Left renal pelvis (tissue), 4 donors: ENCODE measurements around the gene ITK. TPM values are rescaled to one million over a fixed set of nuclear protein-coding genes. Genes with fewer than 3 reads are reported as not detected.
"Not testable (repeated sequence)": the region's sequence is repeated elsewhere in the genome, so short reads cannot be mapped to it uniquely, and the experiment has no call there.

ENCODE experiments used
- DNase-seq, 4 donors: peaks; one replicate each; pipeline ENCODE4 v3.0.0-alpha.2; 2013; ENCODE audit warnings: low read depth in 4 of 4, low spot score in 3 of 4
- polyA plus RNA-seq, 4 donors: library from polyadenylated mRNA; unstranded; fragments of 120-200 nt; gene quantifications; one replicate each; pipeline ENCODE4 v1.2.1, GENCODE V29; 2013; ENCODE audit not compliant: insufficient read length in 4 of 4

Gene ITK
- polyA plus RNA-seq, 4 donors, result 0.17 to 0.80 (median 0.42) TPM

- no peak for DNase-seq
Measured at GRCh38 chr5:157203417-157203816, 22.8 kb downstream of the ITK start.

GRCh38 chr5:157204765-157205164, 24.1 kb downstream of the ITK start:
- DNase-seq, result no peak

DNA sequence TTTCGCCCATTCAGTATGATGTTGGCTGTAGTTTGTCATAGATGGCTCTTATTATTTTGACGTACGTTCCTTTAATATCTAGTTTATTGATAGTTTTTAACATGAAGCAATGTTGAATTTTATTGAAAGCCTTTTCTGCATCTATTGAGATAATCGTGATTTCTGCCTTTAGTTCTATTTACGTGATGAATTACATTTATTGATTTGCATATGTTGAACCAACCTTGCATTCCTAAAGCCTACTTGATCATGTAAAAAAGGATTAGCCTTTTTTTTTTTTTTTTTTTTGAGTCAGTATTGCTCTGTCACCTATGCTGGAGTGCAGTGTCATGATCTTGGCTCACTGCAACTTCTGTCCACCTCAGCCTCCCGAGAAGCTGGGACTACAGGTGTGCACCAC, 25.1 kb downstream of the ITK start:
- DNase-seq, result no peak

DNA sequence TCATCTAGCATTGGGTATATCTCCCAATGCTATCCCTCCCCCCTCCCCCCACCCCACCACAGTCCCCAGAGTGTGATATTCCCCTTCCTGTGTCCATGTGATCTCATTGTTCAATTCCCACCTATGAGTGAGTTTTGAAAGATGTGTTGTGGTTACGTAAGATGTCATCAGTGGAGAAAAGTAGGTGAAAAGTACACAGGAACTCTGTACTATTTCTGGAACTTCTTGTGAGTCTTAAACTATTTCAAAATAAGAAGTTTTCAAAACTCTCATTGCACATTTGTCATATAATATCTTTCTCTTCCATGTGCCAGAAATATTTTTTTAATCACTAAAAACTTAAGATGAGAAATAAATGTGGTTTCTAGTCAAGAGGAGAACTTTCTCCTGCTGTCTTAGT, 30.0 kb downstream of the ITK start:
- not testable (repeated sequence) for DNase-seq

DNA sequence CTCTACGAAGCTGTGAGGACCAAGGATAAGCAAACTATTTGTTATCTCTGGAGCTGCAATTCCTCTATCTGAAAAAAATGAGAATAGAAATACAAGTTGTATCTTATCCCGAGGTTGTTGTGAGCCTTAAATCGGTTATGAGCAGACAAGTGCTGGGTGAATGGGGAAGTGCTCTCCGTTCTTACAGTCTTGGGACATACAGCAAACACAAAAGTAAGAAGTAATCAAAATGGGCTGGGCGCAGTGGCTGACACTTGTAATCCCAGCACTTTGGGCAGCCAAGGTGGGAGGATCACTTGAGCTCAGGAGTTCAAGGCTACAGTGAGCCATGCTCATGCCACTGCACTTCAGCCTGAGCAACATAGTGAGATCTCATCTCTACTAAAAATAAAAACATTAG, 31.7 kb downstream of the ITK start:
- no peak for DNase-seq

GRCh38 chr5:157213527-157214243, 33.0 kb downstream of the ITK start:
- no peak for DNase-seq

- DNase-seq, result no peak
Measured at GRCh38 chr5:157214415-157214814, 33.8 kb downstream of the ITK start.

DNA sequence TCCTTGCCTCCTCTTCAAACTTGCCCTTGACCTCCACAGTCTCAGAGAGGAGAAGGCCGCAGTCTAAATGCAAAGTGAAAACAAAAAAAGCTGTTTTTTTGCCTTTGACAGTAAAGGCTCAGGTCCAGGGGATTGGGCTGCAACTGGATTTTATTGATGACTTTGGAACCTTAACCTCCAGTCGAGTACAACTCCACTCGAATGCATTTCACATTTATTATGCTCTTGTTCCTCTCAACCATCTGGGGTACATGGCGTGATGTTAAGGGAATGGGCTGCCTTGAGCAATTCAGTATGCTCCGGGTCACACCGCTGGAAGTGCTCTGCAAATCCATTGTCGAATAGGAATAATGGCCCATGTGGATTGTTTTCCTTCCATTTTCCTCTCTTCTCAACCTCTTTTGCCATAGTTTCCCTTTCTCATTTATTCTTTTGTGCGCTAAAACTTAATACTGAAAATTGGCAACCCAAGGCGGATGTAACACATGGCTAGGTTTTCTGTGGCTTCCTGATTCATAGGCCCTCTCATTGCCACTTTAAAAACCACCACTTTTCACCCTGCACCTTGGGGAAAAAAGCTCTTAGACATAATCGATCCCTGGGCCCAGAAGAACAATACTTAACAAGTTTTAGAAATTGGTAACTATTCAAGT, 34.3 kb downstream of the ITK start:
- no peak for DNase-seq

- no peak for DNase-seq
Measured at GRCh38 chr5:157215514-157216167, 35.0 kb downstream of the ITK start.

DNA sequence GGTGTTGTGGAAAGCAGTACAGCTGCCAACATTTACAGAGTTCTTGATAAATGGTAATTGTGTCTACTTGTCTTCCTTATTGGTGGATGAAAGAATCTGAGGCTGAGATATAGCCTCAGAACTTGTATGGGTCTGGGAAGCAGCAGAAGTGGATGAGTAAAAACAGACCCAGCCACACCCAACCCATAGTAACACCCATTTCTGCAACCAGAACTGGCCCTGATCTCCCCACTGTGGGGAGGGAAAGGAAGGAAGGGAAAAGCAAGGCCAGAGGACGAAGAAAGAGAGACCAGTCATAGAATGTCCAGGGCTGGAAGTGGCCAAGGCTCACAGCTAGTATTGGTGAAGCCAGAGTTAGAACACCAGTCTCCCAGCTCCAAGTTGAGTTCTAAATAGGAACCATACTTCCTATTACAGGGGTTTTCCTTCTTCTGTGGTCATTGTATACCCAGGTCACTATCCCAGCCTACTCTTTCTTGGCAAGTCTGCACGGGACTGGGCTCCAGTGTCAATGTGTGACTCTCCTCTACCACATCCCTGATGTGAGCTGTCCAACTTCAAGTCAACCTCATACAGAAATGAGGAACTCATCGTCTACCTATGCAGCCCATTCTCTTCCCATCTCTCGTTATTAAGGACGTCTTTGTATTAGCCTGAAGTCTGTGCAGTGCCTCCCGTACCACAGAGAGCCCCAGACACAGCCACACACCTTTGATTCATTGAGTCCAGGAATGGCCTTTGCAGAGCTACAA, 35.9 kb downstream of the ITK start:
- no peak for DNase-seq

DNA sequence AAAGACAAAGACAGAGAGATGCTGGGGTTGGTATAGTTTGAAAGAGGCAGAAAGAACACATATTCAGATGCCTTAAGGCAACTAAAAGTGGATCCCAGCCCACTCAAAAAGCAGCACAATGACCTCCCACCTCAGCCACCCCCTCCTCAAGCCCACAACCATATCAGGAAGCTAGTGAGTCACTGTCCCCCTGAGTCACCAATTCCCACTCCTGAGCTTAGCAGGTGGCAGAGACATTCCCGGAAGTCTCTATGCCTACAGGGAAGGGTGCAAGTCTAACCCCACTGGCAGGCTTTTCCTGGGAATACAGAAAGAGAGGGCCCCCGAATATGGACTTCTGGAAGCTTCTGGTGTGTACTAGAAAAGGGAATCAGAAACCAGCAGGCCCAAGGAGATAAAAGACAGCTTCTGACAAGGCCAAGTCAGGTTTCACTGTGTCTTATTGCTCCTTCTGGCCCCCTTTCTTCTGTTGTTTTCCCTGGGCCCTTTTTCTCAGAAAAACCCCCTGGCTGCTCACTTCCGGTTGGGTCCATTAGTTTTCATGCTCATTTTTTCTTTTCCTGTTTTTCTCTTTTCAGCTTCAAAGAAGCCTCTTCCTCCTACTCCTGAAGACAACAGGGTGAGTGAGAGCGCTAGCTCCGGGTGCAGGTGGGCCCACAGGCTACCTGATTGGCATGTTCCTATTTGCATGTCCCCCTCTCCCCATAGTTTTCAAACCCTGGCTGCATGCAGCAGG, 36.8 kb downstream of the ITK start:
- no peak for DNase-seq

DNA sequence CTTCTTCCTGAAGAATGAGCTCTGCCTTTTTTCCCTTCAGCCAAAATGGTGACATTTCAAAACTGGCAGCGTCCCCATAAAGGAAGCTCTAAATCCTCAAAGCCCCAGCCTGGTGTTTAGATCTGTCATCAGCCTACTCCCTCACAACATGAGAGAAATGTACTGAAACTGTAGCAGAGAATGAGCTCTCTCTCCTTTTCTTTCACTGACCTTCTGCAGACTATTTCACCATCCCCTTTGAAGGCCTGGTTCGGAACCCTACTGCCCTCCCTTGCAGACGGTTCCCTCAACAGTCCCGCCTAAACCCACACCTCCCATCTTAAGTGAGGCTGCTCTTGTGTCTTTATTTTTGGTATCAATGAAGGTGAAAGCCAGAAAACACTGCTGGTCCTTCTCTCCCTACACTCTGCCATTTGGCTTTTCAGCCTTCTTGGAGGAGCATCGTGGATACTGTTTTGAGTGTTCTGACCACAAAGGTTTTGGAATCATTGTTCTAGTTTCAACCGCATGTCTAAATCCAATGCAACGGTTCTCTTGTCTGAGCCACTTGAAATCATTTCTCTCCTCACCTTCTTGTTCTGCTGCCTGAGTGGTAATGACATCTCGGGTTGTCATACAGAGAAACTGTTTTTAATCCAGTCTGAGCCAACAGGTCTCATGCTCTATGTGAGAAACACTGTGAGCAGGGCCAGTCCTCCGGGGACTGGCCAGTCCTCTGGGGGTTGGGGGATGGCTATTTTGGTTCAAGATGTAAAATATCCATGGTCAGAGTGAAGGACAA, 39.0 kb downstream of the ITK start:
- no peak for DNase-seq

- no peak for DNase-seq
Measured at GRCh38 chr5:157221959-157222358, 41.3 kb downstream of the ITK start.

DNA sequence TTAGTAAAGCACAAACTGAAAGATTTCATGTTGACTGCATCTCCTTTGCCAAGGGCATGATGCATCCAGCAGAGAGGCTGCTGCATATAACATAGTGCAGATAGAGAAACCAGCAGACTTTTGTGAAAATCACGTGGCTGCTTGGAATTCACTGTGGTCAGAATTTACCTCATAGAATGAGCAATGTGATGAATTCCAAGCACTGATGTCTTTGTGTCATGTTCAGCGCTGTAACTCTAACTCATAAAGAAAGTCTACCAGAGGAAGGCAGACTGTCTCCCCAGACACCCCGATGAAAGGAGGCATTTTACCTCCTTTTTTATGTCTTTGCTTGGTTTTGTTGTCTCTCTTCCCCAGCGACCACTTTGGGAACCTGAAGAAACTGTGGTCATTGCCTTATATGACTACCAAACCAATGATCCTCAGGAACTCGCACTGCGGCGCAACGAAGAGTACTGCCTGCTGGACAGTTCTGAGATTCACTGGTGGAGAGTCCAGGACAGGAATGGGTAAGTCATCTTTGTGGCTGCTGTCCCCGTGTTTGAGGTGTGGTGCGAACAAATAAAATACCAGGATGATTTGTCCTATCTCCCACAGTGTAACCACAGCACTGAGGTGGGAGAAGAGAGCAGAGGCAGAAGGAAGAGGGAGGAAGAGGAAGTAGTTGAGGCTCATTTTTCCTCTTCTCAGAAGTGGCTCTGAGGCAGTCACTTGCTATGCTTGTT, 42.0 kb downstream of the ITK start:
- no peak for DNase-seq

DNA sequence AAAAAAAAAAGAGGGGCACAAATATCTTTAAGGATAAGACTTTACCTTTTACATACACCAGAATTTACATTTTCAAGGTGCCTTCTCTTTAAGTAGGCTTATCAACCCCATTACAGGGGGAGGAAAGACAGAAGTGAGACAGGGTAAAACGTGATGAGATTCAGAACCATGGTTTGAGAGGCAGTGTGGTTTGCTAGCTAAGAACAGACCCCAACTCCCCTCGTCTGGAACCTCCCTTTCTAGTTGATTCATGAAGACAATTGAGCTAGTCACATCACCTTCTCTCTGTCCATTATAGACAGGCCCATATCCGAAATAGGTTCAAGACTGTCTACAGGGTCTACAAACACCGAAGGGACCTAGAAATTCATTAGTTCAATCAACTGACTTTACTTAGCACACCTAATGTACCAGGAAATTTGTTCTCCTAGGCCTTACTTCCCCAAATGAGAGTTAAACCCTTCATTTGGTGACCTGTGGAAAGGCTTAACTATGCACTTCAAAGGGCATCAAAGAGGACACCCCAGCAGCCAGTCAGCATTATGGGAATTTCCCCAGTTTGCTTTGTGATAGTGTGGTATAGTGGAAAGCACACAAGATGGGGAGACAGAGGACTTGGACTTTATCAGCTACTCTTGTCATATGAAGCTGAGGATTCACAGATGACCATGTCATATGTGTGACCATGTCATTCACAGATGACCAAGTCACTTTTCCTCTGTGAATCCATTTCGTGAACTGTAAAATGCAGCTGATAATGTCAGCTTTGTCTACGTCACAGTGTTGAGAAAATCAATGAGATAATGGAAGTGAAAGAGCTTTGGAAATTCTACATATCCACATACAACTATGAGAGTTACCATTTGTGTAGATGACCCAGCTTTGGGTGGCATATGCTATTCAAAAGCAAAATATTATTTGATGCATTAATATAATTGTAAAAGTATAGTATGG, 45.1 kb downstream of the ITK start:
- no peak for DNase-seq

DNA sequence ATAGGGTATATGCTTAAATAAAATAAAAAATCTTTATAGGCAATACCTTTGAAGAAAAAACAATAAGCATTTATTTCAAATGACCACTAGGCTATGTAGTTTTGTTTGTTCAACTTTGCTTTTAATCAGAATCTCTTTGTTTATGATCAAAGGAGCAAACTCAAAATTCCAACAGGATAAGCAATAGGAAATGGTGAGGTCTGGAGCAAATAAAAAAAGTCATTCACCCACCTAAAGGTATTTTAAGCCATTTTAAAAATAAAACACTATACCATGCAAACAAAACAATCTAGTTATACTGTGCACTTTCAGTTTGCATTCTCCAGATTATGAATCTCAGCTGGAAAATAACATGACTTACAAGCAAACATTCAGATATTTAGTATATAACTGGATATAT, 50.0 kb downstream of the ITK start:
- no peak for DNase-seq

DNA sequence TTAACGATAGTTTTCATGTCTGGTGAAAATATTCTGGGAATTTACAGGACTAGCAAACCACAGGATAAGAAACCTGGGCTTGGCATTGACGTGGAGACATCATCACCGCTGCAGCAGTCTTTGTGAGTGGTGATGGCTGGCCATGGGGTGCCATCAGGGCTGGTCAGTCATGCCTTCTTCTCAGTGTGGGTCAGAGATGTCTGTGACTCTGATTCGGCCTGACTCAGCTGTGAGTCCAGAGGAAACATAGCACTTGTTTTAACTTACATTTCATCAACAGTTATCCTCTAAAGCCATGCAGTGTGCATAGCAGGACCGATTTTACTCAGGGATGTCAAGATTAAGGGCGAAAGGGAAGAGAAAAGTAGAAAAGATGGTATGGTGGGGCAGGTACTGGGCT, 52.1 kb downstream of the ITK start:
- DNase-seq, result no peak

DNA sequence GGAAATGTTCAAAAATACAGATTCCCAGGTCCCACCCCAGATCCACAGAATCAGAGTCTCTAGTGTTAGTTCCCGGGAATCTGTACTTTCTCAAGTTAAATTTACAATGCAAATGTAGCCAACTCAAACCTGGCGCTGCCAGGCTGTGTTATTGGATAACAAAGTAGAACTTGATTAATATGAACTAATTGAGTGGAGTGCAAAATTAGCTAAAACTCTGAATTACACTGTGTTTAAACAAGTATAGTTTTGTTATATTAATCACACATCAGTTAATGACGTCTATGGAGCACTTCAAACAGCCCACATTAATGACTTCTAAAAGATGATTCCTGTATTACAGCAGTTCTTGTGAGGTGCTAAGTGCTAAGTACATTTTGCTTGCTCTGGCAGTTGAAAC, 52.9 kb downstream of the ITK start:
- no peak for DNase-seq
